Stimulated activated CD4-positive, alpha-beta T cell treated with anti-CD3 and anti-CD28 coated beads, Interleukin-1b, Interleukin-23, amount 100 ng/mL, for 1 hour (primary cell): ENCODE results near the gene SFMBT2.

Experiments
- DNase-seq, 2 donors: peaks; one replicate each; pipeline ENCODE4 v3.0.0-alpha.2; 2020; ENCODE audit warnings: low read depth in 2 of 2

The SFMBT2 gene

GRCh38 chr10:7264313-7264756 lies 146.5 kb downstream of the SFMBT2 start:
- DNase-seq: no peak

- DNase-seq: no peak
Measured at GRCh38 chr10:7263616-7264015, 147.2 kb downstream of the SFMBT2 start.

GRCh38 chr10:7261351-7261750 lies 149.5 kb downstream of the SFMBT2 start:
- DNase-seq: no peak

- no peak for DNase-seq
Measured at GRCh38 chr10:7260912-7261311, 149.9 kb downstream of the SFMBT2 start.

- DNase-seq: no peak
Measured at GRCh38 chr10:7260412-7260900, 150.4 kb downstream of the SFMBT2 start.

- DNase-seq: peak in 1 of 2 donors; percentile 33
Measured at GRCh38 chr10:7258948-7259523, 151.8 kb downstream of the SFMBT2 start.

- no peak for DNase-seq
Measured at GRCh38 chr10:7255517-7255916, 155.3 kb downstream of the SFMBT2 start.

GRCh38 chr10:7251696-7252465 lies 159.0 kb downstream of the SFMBT2 start:
- DNase-seq: no peak

- DNase-seq: no peak
Measured at GRCh38 chr10:7250236-7250635, 160.6 kb downstream of the SFMBT2 start.

- DNase-seq: no peak
Measured at GRCh38 chr10:7248585-7249164, 162.2 kb downstream of the SFMBT2 start.

- DNase-seq: no peak
Measured at GRCh38 chr10:7248148-7248547, 162.7 kb downstream of the SFMBT2 start.

- no peak for DNase-seq
Measured at GRCh38 chr10:7245505-7245904, 165.3 kb downstream of the SFMBT2 start.

- DNase-seq: no peak
Measured at GRCh38 chr10:7243873-7244272, 167.0 kb downstream of the SFMBT2 start.

- no peak for DNase-seq
Measured at GRCh38 chr10:7243139-7243538, 167.7 kb downstream of the SFMBT2 start.

- no peak for DNase-seq
Measured at GRCh38 chr10:7239312-7239985, 171.4 kb downstream of the SFMBT2 start.

- no peak for DNase-seq
Measured at GRCh38 chr10:7235376-7235775, 175.5 kb downstream of the SFMBT2 start.

- DNase-seq: no peak
Measured at GRCh38 chr10:7234109-7234508, 176.7 kb downstream of the SFMBT2 start.

GRCh38 chr10:7233259-7233991 lies 177.4 kb downstream of the SFMBT2 start:
- DNase-seq: no peak

- DNase-seq: no peak
Measured at GRCh38 chr10:7231509-7232414, 179.1 kb downstream of the SFMBT2 start.

- DNase-seq: no peak
Measured at GRCh38 chr10:7230951-7231350, 179.9 kb downstream of the SFMBT2 start.

- no peak for DNase-seq
Measured at GRCh38 chr10:7230036-7230435, 180.8 kb downstream of the SFMBT2 start.
